AG09309 (cell line): ENCODE measurements around the gene CNTN1.

Experiments used
- DNase-seq: peaks from one replicate; pipeline ENCODE4 v3.0.0-alpha.2; 2010; ENCODE audit warnings: low read depth
- H3K4me3 ChIP-seq: 2 replicates; pipeline ENCODE4 v1.5.1; 2011; ENCODE audit warnings: mild to moderate bottlenecking, low read depth, low read length, moderate library complexity; ENCODE audit not compliant: control insufficient read depth
- TF ChIP-seq, protein P1 (sequence below): IDR thresholded peaks from 2 replicates; pipeline ENCODE4 v1.5.1; 2011; ENCODE audit warnings: mild to moderate bottlenecking, low read depth, low read length, inconsistent platforms; ENCODE audit not compliant: insufficient read depth, control insufficient read depth; ENCODE audit errors: missing control alignments

Gene CNTN1

GRCh38 chr12:40693207-40693821 lies 1.1 kb downstream of the CNTN1 start:
- TF ChIP-seq, protein P1, sequence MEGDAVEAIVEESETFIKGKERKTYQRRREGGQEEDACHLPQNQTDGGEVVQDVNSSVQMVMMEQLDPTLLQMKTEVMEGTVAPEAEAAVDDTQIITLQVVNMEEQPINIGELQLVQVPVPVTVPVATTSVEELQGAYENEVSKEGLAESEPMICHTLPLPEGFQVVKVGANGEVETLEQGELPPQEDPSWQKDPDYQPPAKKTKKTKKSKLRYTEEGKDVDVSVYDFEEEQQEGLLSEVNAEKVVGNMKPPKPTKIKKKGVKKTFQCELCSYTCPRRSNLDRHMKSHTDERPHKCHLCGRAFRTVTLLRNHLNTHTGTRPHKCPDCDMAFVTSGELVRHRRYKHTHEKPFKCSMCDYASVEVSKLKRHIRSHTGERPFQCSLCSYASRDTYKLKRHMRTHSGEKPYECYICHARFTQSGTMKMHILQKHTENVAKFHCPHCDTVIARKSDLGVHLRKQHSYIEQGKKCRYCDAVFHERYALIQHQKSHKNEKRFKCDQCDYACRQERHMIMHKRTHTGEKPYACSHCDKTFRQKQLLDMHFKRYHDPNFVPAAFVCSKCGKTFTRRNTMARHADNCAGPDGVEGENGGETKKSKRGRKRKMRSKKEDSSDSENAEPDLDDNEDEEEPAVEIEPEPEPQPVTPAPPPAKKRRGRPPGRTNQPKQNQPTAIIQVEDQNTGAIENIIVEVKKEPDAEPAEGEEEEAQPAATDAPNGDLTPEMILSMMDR = no peak
- no peak overlapping the region for H3K4me3 ChIP-seq
- no peak for DNase-seq

GRCh38 chr12:40697566-40698259 lies 5.5 kb downstream of the CNTN1 start:
- DNase-seq = no peak
- TF ChIP-seq, protein P1 = no peak

GRCh38 chr12:40701756-40702155 lies 9.5 kb downstream of the CNTN1 start:
- DNase-seq = no peak
- H3K4me3 ChIP-seq = no peak overlapping the region
- TF ChIP-seq, protein P1 = no peak

More at GRCh38 chr12:40697566-40698259, 5.5 kb downstream of the CNTN1 start:
- H3K4me3 ChIP-seq = no peak overlapping the region

DNA sequence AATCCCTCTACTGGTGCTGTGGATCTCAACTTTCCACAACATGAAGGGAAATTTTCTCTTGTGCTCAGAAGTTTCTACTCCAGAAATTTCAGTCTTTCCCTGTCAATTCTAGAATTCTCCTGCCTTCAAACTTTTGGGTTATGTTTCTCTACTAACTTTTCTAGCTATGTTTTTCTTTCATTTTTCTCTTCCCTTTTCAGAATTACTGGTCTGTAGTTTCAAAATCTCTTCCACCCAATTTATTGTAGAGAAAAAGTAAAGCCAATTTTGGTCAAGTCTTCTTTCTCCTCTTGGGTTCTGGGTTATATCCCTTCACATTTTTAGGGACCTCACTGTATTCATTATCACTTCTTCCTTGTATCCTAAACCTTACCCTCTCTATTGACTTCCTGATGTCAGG lies 18.9 kb downstream of the CNTN1 start:
- DNase-seq = no peak
- TF ChIP-seq, protein P1 = no peak
- H3K4me3 ChIP-seq = no peak overlapping the region

DNA sequence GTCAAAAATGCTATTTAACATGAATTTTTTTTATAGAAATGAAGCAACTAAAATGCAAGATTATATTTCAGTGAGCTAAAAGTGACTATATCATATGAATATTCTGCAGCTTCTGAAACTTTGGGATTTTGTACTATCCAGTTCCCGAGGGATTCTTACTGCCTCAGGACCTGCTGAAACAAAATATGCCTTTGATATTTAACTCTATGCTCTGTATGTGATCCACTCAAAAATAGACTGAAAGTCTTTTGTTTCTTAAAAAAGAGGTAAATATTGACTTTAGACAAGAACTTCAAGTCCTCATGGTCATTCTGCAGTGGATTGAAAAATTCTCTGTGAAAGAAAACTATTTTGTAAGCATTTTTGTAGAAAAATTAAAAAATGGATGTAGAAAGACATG lies 22.4 kb downstream of the CNTN1 start:
- no peak for DNase-seq
- no peak overlapping the region for H3K4me3 ChIP-seq
- TF ChIP-seq, protein P1 = no peak

DNA sequence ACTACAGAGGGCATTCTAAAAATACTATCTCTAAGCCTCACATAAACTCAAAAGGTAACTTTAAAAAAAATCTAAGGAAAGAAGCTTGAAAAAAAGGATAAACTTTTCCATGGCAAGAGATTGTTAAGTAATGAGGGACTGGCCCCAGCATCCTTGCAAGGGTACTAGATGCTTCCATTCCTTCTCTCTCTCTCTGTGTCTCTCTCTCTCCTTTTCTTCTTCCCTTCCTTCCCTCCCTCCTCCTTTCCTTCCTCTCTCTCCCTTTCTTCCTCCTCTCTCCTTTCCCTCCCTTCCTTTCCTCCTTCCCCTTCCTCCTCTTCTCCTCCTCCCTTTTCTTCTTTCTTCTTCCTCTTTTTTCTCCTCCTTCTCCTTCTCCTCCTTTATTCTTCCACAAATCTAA lies 23.8 kb downstream of the CNTN1 start:
- no peak for DNase-seq
- TF ChIP-seq, protein P1 = no peak
- H3K4me3 ChIP-seq = no peak overlapping the region
